ENCODE measurements around the gene TRAF3.

TRAF3 gene

GRCh38 chr14:102736956-102737355 is 40.3 kb upstream of the TRAF3 start:
- Histone ChIP-seq H3K9me3 (ENCODE audit: insufficient read depth, low read length) (no peaks in the 10 kb centered on the region), H3K9ac (ENCODE audit: low read length) (no peak overlapping the region), H2AFZ (ENCODE audit: low read depth, low read length, severe bottlenecking) (no peak overlapping the region), H3K27me3 (ENCODE audit: low read length) (no peaks in the 10 kb centered on the region), H3K36me3 (ENCODE audit: low read length) (no peaks in the 10 kb centered on the region), H3K4me2 (ENCODE audit: low read depth, low read length, poor library complexity, severe bottlenecking) (no peak overlapping the region), H3F3A (ENCODE audit: insufficient read depth) (no peaks in the 10 kb centered on the region), H3K4me3 (ENCODE audit: insufficient read depth, low read length, poor library complexity, severe bottlenecking) (no peak overlapping the region), H3K9me2 (replicated peaks; ENCODE audit: insufficient read depth, low read length) (no peaks in the 10 kb centered on the region), H3K79me2 (ENCODE audit: insufficient read depth, low read length) (no peaks in the 10 kb centered on the region), H4K20me1 (ENCODE audit: low read depth, low read length) (no peaks in the 10 kb centered on the region), H3K27ac (ENCODE audit: low read depth, low read length) (no peak overlapping the region)
- no peak for TF ChIP-seq CTCF (IDR thresholded peaks at IDR 0.05; ENCODE audit: insufficient read depth, low read length, poor library complexity, severe bottlenecking)
- no peak for TF ChIP-seq EZH2phosphoT487 (conservative IDR thresholded peaks at IDR 0.05; ENCODE audit: low read length)

- H3K36me3 ChIP-seq (ENCODE audit: low read length): no peaks in the 10 kb centered on the region
- H3K9me2 ChIP-seq (replicated peaks; ENCODE audit: insufficient read depth, low read length): no peaks in the 10 kb centered on the region
- H2AFZ ChIP-seq (ENCODE audit: low read depth, low read length, severe bottlenecking): no peak overlapping the region
- H3K4me3 ChIP-seq (ENCODE audit: insufficient read depth, low read length, poor library complexity, severe bottlenecking): no peak overlapping the region
- H3K9ac ChIP-seq (ENCODE audit: low read length): no peak overlapping the region
- TF ChIP-seq EZH2phosphoT487 (conservative IDR thresholded peaks at IDR 0.05; ENCODE audit: low read length) (no peak), CTCF (IDR thresholded peaks at IDR 0.05; ENCODE audit: insufficient read depth, low read length, poor library complexity, severe bottlenecking) (no peak)
- H3K4me2 ChIP-seq (ENCODE audit: low read depth, low read length, poor library complexity, severe bottlenecking): no peak overlapping the region
- no peaks in the 10 kb centered on the region for H3K79me2 ChIP-seq (ENCODE audit: insufficient read depth, low read length)
- no peaks in the 10 kb centered on the region for H3K27me3 ChIP-seq (ENCODE audit: low read length)
- no peaks in the 10 kb centered on the region for H3F3A ChIP-seq (ENCODE audit: insufficient read depth)
- H4K20me1 ChIP-seq (ENCODE audit: low read depth, low read length): no peaks in the 10 kb centered on the region
- H3K27ac ChIP-seq (ENCODE audit: low read depth, low read length): no peak overlapping the region
- no peaks in the 10 kb centered on the region for H3K9me3 ChIP-seq (ENCODE audit: insufficient read depth, low read length)
Measured at GRCh38 chr14:102737402-102738372, 39.6 kb upstream of the TRAF3 start.

GRCh38 chr14:102738373-102739189 is 38.7 kb upstream of the TRAF3 start:
- Histone ChIP-seq H3K27me3 (ENCODE audit: low read length) (no peaks in the 10 kb centered on the region), H3K27ac (ENCODE audit: low read depth, low read length) (no peak overlapping the region), H3K4me2 (ENCODE audit: low read depth, low read length, poor library complexity, severe bottlenecking) (no peak overlapping the region), H2AFZ (ENCODE audit: low read depth, low read length, severe bottlenecking) (no peak overlapping the region), H3K9me3 (ENCODE audit: insufficient read depth, low read length) (no peaks in the 10 kb centered on the region), H3K4me3 (ENCODE audit: insufficient read depth, low read length, poor library complexity, severe bottlenecking) (no peak overlapping the region), H3K36me3 (ENCODE audit: low read length) (no peaks in the 10 kb centered on the region), H3F3A (ENCODE audit: insufficient read depth) (no peaks in the 10 kb centered on the region), H3K9me2 (replicated peaks; ENCODE audit: insufficient read depth, low read length) (no peaks in the 10 kb centered on the region), H3K79me2 (ENCODE audit: insufficient read depth, low read length) (no peaks in the 10 kb centered on the region), H4K20me1 (ENCODE audit: low read depth, low read length) (no peaks in the 10 kb centered on the region), H3K9ac (ENCODE audit: low read length) (no peak overlapping the region)
- TF ChIP-seq EZH2phosphoT487 (conservative IDR thresholded peaks at IDR 0.05; ENCODE audit: low read length) (no peak), CTCF (IDR thresholded peaks at IDR 0.05; ENCODE audit: insufficient read depth, low read length, poor library complexity, severe bottlenecking) (no peak)
